T47D (cell line): ENCODE results near the gene B4GALT6.

ENCODE experiments used
- DNase-seq, 2 experiments: peaks; one replicate each; pipeline versions ENCODE4 v3.0.0 to v3.0.0-alpha.2; 2011 to 2012; ENCODE audit warnings: low read depth in 1 of 2, low spot score in 1 of 2
- JUND ChIP-seq: IDR thresholded peaks from 2 replicates; pipeline ENCODE4 v1.6.1; 2012; ENCODE audit warnings: low read depth
- in situ Hi-C: cut with HindIII; loops from 2 replicates; pipeline ENCODE4 v1.10.0; 2016; ENCODE audit warnings: low sequenced_read_pairs, low pct_unique_long_range_greater_than_20kb

Gene B4GALT6

GRCh38 chr18:31664101-31664500 lies 20.3 kb downstream of the B4GALT6 start:
- DNase-seq: no peak

GRCh38 chr18:31661965-31662364 lies 22.4 kb downstream of the B4GALT6 start:
- no peak for TF ChIP-seq JUND
- in situ Hi-C loops: no loop called here
- DNase-seq: no peak

More at GRCh38 chr18:31664101-31664500, 20.3 kb downstream of the B4GALT6 start:
- TF ChIP-seq JUND: no peak
- in situ Hi-C loops: no loop called here

GRCh38 chr18:31660763-31661162 lies 23.6 kb downstream of the B4GALT6 start:
- TF ChIP-seq JUND: no peak
- in situ Hi-C loops: no loop called here
- no peak for DNase-seq

GRCh38 chr18:31659576-31660177 lies 24.7 kb downstream of the B4GALT6 start:
- in situ Hi-C loops: no loop called here
- no peak for DNase-seq
- no peak for TF ChIP-seq JUND

- no peak for DNase-seq
- in situ Hi-C loops: no loop called here
- TF ChIP-seq JUND: no peak
Measured at GRCh38 chr18:31658670-31659575, 25.5 kb downstream of the B4GALT6 start.

- in situ Hi-C loops: no loop called here
- DNase-seq: no peak
- no peak for TF ChIP-seq JUND
Measured at GRCh38 chr18:31657823-31658669, 26.3 kb downstream of the B4GALT6 start.

GRCh38 chr18:31656754-31657153 lies 27.6 kb downstream of the B4GALT6 start:
- DNase-seq: no peak
- in situ Hi-C loops: no loop called here
- no peak for TF ChIP-seq JUND

- TF ChIP-seq JUND: no peak
- in situ Hi-C loops: no loop called here
- no peak for DNase-seq
Measured at GRCh38 chr18:31655354-31655753, 29.0 kb downstream of the B4GALT6 start.

- in situ Hi-C loops: no loop called here
- no peak for DNase-seq
- TF ChIP-seq JUND: no peak
Measured at GRCh38 chr18:31652877-31653276, 31.5 kb downstream of the B4GALT6 start.

GRCh38 chr18:31652357-31652756 lies 32.0 kb downstream of the B4GALT6 start:
- TF ChIP-seq JUND: no peak
- in situ Hi-C loops: no loop called here
- no peak for DNase-seq

- in situ Hi-C loops: no loop called here
- TF ChIP-seq JUND: no peak
- DNase-seq: no peak
Measured at GRCh38 chr18:31651369-31651768, 33.0 kb downstream of the B4GALT6 start.

- DNase-seq: no peak
Measured at GRCh38 chr18:31649978-31650719, 34.2 kb downstream of the B4GALT6 start.

More at GRCh38 chr18:31649978-31650719, 34.2 kb downstream of the B4GALT6 start:
- no peak for TF ChIP-seq JUND
- in situ Hi-C loops: no loop called here
